ENCODE measurements around the gene RAD51B. TPM values are rescaled to one million over a fixed set of nuclear protein-coding genes. Genes with fewer than 3 reads are reported as not detected.

RAD51B gene
- total and polyA plus RNA-seq, 2 of the 13 experiments (the other 11 are each of a cell fraction or from before 2014, with no cell fraction given), result 7.0 to 9.5 TPM

DNA sequence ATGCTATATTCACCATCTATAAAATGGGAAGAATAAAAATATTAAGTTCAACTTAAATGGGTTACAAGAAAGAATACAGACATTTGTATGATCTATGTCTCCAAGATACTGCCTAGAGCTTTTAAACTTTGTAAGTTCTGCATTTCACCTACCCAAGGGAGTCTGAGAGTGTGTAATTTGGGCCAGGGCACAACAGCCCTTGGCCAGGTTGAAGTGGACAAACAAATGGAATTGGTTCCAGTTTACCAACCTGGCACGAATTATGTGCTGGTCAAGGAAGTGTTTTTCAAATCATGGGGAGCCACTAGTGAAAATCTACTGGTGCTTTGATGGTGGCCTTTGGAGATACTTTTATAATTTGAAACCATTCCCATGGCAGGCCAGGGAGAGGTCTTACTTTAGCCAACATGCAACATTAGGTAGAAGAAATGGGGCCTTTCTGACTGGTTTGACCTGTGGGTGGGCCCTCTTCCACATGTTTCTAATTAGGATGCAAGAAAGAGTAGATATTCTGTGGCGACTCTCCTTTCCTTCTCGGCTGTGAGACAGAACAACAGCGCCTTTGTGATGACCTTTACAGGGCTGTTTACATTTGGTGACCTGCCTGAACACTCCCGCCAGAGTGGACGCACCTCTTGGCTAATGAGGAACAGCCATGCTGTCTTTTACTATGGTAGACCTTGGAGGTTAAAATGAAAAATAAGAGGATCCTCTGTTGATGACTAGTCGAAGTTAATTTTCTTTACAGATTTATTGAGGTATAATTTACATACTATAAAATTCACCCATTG, 496.7 kb downstream of the RAD51B start (continued):
- TF ChIP-seq, protein P1, sequence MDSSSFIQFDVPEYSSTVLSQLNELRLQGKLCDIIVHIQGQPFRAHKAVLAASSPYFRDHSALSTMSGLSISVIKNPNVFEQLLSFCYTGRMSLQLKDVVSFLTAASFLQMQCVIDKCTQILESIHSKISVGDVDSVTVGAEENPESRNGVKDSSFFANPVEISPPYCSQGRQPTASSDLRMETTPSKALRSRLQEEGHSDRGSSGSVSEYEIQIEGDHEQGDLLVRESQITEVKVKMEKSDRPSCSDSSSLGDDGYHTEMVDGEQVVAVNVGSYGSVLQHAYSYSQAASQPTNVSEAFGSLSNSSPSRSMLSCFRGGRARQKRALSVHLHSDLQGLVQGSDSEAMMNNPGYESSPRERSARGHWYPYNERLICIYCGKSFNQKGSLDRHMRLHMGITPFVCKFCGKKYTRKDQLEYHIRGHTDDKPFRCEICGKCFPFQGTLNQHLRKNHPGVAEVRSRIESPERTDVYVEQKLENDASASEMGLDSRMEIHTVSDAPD (CRISPR knock-in tag; IDR thresholded peaks at IDR 0.05), result peak; percentile 60; the same call in 1 of the 2 replicates

DNA sequence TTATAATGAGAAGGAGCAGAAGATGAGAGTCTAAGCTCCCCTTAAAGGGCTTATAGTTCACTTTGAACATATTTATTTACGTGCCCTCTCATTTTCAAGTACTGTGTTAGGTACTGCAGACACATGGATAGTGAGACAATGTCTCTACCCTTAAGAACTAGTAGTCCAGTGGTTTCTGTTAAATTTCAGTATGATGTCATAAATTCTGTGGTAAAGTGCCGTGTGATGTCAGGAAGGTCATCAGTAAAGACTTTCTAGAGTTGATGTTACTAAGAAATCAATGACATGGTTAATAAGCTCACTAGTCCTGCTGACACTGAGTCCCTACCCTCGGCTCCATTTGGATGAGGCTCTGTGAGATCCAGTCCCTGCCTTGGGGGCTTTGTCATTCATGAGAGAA, 497.7 kb downstream of the RAD51B start:
- Histone ChIP-seq H3K36me3 (replicated peaks in 1 of 2; ENCODE audit: control insufficient read depth in 1 of 2, insufficient read depth in 2 of 2, low read length in 2 of 2) (no peaks in the 10 kb centered on the region), H3K4me2 (ENCODE audit: low read depth, low read length) (no peak overlapping the region), H4K20me1 (ENCODE audit: insufficient read depth, low read length) (no peaks in the 10 kb centered on the region), H3K4me1 (ENCODE audit: insufficient read depth, low read length) (peaks cover 33% of the 10 kb centered on the region), H3K79me2 (ENCODE audit: insufficient read depth, low read length) (no peaks in the 10 kb centered on the region), H3K4me3 (replicated peaks in 1 of 3; ENCODE audit: insufficient read depth in 1 of 3, low read depth in 2 of 3, low read length in 3 of 3) (no peak overlapping the region), H3K27ac (ENCODE audit: extremely low read length, insufficient read depth, low read length) (no peak overlapping the region), H2AFZ (ENCODE audit: low read length) (no peak overlapping the region), H3K9me3 (ENCODE audit: low read length) (no peaks in the 10 kb centered on the region), H3K27me3 (ENCODE audit: control insufficient read depth in 1 of 2, insufficient read depth in 2 of 2, low read length in 2 of 2) (no peaks in the 10 kb centered on the region), H3K9ac (ENCODE audit: insufficient read depth, low read depth, low read length) (no peak overlapping the region)
- no peak for FAIRE-seq
- POLR2A ChIA-PET, result no interaction called here
- in situ Hi-C loops (cut with HindIII; ENCODE audit: extremely low pct_ligation_motif_present, low pct_unique_long_range_greater_than_20kb) (no loop called here), intact Hi-C loops (cut with micrococcal nuclease; ENCODE audit: unreplicated experiment) (no loop called here)
- no peak for ATAC-seq
- 98% methylated on average over 3 of the region's 3 CpGs for WGBS (ENCODE audit: low lambda C conversion rate)
- TF ChIP-seq CREB1 (IDR thresholded peaks at IDR 0.05) (peak; percentile 28; the same call in 1 of the 2 replicates), CREB1 (CRISPR knock-in tag; IDR thresholded peaks at IDR 0.05) (no peak), ATF7 (IDR thresholded peaks at IDR 0.05) (peak; percentile 77), ATF7 (CRISPR knock-in tag; IDR thresholded peaks at IDR 0.05) (no peak), SNAPC2 (CRISPR knock-in tag; IDR thresholded peaks at IDR 0.05) (no peak), ZNF761 (CRISPR knock-in tag; conservative IDR thresholded peaks at IDR 0.05) (no peak)
- no TSS peak for BruUV-seq (replicated peaks)
- CTCF ChIA-PET (ENCODE audit: low intra/inter-chr PET ratio, low total read pairs), result no interaction called here
- DNase-seq (ENCODE audit: low spot score), result no peak

Data from HepG2 (cell line).